ENCODE data around the gene EXOC3.

GRCh38 chr5:466661-467310 lies 23.8 kb downstream of the EXOC3 start:
- TF ChIP-seq, protein P1, sequence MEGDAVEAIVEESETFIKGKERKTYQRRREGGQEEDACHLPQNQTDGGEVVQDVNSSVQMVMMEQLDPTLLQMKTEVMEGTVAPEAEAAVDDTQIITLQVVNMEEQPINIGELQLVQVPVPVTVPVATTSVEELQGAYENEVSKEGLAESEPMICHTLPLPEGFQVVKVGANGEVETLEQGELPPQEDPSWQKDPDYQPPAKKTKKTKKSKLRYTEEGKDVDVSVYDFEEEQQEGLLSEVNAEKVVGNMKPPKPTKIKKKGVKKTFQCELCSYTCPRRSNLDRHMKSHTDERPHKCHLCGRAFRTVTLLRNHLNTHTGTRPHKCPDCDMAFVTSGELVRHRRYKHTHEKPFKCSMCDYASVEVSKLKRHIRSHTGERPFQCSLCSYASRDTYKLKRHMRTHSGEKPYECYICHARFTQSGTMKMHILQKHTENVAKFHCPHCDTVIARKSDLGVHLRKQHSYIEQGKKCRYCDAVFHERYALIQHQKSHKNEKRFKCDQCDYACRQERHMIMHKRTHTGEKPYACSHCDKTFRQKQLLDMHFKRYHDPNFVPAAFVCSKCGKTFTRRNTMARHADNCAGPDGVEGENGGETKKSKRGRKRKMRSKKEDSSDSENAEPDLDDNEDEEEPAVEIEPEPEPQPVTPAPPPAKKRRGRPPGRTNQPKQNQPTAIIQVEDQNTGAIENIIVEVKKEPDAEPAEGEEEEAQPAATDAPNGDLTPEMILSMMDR (IDR thresholded peaks at IDR 0.05 in 2 of 3, conservative IDR thresholded peaks at IDR 0.05 in 1 of 3; ENCODE audit: control insufficient read depth in 2 of 3, extremely low read depth in 1 of 3, insufficient read depth in 1 of 3, low read depth in 3 of 3, low read length in 3 of 3): no peak
- no peak for TF ChIP-seq RFX5 (IDR thresholded peaks at IDR 0.05; ENCODE audit: low read depth, low read length)
- no peak for TF ChIP-seq POLR2AphosphoS5 (IDR thresholded peaks at IDR 0.05; ENCODE audit: low read length)
